ENCODE data around the gene ITGBL1. TPM values are rescaled to one million over a fixed set of nuclear protein-coding genes. Genes with fewer than 3 reads are reported as not detected.

Gene ITGBL1
- total and polyA plus RNA-seq, 2 donors (not counting 1 experiment from before 2014, with no cell fraction given) = not detected

- ChIA-PET CTCF (no interaction called here), POLR2A (no interaction called here)
- ATAC-seq (ENCODE audit: low read depth) (no peak), DNase-seq (no peak)
- H3K4me2 ChIP-seq (replicated peaks; ENCODE audit: low read depth, low read length, poor library complexity, severe bottlenecking) = no peak overlapping the region
- WGBS (ENCODE audit: insufficient coverage) = 80% methylated on average over 2 of the region's 3 CpGs
- no peaks in the 10 kb centered on the region for H3K36me3 ChIP-seq (replicated peaks in 1 of 2; ENCODE audit: control extremely low read depth in 1 of 2, control insufficient read depth in 1 of 2, extremely low read depth in 1 of 2, insufficient read depth in 2 of 2, low read length in 1 of 2)
- intact Hi-C loops (cut with micrococcal nuclease) = no loop called here
- TF ChIP-seq, protein P1, sequence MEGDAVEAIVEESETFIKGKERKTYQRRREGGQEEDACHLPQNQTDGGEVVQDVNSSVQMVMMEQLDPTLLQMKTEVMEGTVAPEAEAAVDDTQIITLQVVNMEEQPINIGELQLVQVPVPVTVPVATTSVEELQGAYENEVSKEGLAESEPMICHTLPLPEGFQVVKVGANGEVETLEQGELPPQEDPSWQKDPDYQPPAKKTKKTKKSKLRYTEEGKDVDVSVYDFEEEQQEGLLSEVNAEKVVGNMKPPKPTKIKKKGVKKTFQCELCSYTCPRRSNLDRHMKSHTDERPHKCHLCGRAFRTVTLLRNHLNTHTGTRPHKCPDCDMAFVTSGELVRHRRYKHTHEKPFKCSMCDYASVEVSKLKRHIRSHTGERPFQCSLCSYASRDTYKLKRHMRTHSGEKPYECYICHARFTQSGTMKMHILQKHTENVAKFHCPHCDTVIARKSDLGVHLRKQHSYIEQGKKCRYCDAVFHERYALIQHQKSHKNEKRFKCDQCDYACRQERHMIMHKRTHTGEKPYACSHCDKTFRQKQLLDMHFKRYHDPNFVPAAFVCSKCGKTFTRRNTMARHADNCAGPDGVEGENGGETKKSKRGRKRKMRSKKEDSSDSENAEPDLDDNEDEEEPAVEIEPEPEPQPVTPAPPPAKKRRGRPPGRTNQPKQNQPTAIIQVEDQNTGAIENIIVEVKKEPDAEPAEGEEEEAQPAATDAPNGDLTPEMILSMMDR (IDR thresholded peaks at IDR 0.05) = no peak
- TF ChIP-seq EZH2 (IDR thresholded peaks at IDR 0.05; ENCODE audit: borderline replicate concordance, insufficient read depth, low read depth, low read length, poor library complexity, severe bottlenecking) = no peak
- no peaks in the 10 kb centered on the region for H3K4me1 ChIP-seq (ENCODE audit: control insufficient read depth in 2 of 2, insufficient read depth in 2 of 2, low read length in 2 of 2)
- Mint-ChIP-seq H3K27me3 (no peaks in the 10 kb centered on the region), H3K4me1 (no peaks in the 10 kb centered on the region), H3K9me3 (ENCODE audit: insufficient read depth) (no peaks in the 10 kb centered on the region), H3K27ac (no peak overlapping the region), H3K4me3 (no peak overlapping the region)
- H4K20me1 ChIP-seq (ENCODE audit: control insufficient read depth, insufficient read depth, low read length, poor library complexity, severe bottlenecking) = no peaks in the 10 kb centered on the region
- no peak overlapping the region for H2AFZ ChIP-seq (ENCODE audit: insufficient read depth, low read depth, low read length, poor library complexity, severe bottlenecking)
- H3K79me2 ChIP-seq (ENCODE audit: control insufficient read depth, insufficient read depth, low read length) = no peaks in the 10 kb centered on the region
- H3K27me3 ChIP-seq (replicated peaks in 1 of 4; ENCODE audit: control extremely low read depth in 1 of 4, control insufficient read depth in 3 of 4, insufficient read depth in 4 of 4, low read length in 3 of 4) = no peaks in the 10 kb centered on the region
- no peak overlapping the region for H3K27ac ChIP-seq (ENCODE audit: low read length in 2 of 2)
- H3K4me3 ChIP-seq (ENCODE audit: control extremely low read depth in 1 of 5, extremely low read depth in 1 of 5, insufficient read depth in 1 of 5, low read depth in 2 of 5, low read length in 4 of 5) = no peak overlapping the region
- H3K9me3 ChIP-seq (ENCODE audit: control extremely low read depth in 1 of 3, control insufficient read depth in 2 of 3, insufficient read depth in 1 of 3, low read length in 2 of 3) = no peaks in the 10 kb centered on the region
- H3K9ac ChIP-seq (ENCODE audit: low read length) = no peak overlapping the region
These were observed 276.1 kb downstream of the ITGBL1 start for GRCh38 chr13:101728615-101729014.

DNA sequence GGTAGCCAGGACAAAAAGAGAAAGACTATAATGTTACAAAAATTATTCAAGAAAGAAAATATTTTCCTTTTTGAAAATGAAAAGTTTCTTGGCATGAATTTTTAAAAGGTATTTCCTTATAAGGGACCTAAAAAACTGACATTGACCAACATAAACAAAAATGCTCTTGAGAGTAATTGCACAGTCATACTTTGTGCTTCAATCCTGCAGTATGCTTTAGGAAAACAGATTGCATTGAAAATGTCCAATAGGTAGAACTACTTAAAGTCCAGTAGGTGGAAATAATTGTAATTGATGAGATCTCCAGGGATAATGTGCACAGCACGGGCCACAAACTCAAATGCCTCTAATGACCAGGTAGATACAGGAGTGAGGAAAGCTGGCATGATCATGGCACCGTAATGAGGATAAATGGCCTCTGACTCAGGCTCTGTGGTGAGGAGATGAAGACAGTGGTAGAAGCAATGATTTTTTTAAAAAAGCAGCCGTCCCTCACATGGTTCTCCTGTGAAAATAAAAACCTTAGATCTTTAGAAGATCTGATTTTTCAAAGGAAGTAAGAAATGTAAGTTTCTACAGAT, 278.0 kb downstream of the ITGBL1 start:
- no peak overlapping the region for H3K9ac ChIP-seq (ENCODE audit: low read length)
- H3K27ac ChIP-seq (ENCODE audit: low read length in 2 of 2) = no peak overlapping the region
- no peak overlapping the region for H3K4me3 ChIP-seq (ENCODE audit: control extremely low read depth in 1 of 5, extremely low read depth in 1 of 5, insufficient read depth in 1 of 5, low read depth in 2 of 5, low read length in 4 of 5)
- H3K4me3 Mint-ChIP-seq = no peak overlapping the region
- ChIA-PET CTCF (interaction anchor here (1.6 kb wide), 1 partner anchor 27 kb away, joined by 6 read pairs; no protein-coding TSS in a partner anchor), POLR2A (no interaction called here)
- TF ChIP-seq, protein P1 (IDR thresholded peaks at IDR 0.05) = no peak
- no peak for TF ChIP-seq EZH2 (IDR thresholded peaks at IDR 0.05; ENCODE audit: borderline replicate concordance, insufficient read depth, low read depth, low read length, poor library complexity, severe bottlenecking)
- no peak overlapping the region for H3K4me2 ChIP-seq (replicated peaks; ENCODE audit: low read depth, low read length, poor library complexity, severe bottlenecking)
- intact Hi-C loops (cut with micrococcal nuclease) = no loop called here
- DNase-seq (no peak), ATAC-seq (ENCODE audit: low read depth) (no peak)
- H2AFZ ChIP-seq (ENCODE audit: insufficient read depth, low read depth, low read length, poor library complexity, severe bottlenecking) = no peak overlapping the region
- H3K4me1 Mint-ChIP-seq = no peaks in the 10 kb centered on the region
- H3K9me3 ChIP-seq (ENCODE audit: control extremely low read depth in 1 of 3, control insufficient read depth in 2 of 3, insufficient read depth in 1 of 3, low read length in 2 of 3) = no peaks in the 10 kb centered on the region
- no peak overlapping the region for H3K27ac Mint-ChIP-seq
- no peaks in the 10 kb centered on the region for H4K20me1 ChIP-seq (ENCODE audit: control insufficient read depth, insufficient read depth, low read length, poor library complexity, severe bottlenecking)
- H3K9me3 Mint-ChIP-seq (ENCODE audit: insufficient read depth) = no peaks in the 10 kb centered on the region
- H3K27me3 Mint-ChIP-seq = no peaks in the 10 kb centered on the region
- H3K4me1 ChIP-seq (ENCODE audit: control insufficient read depth in 2 of 2, insufficient read depth in 2 of 2, low read length in 2 of 2) = no peaks in the 10 kb centered on the region
- H3K79me2 ChIP-seq (ENCODE audit: control insufficient read depth, insufficient read depth, low read length) = no peaks in the 10 kb centered on the region
- 100% methylated on average over 2 of the region's 3 CpGs for whole genome bisulfite sequencing (ENCODE audit: insufficient coverage)
- H3K36me3 ChIP-seq (replicated peaks in 1 of 2; ENCODE audit: control extremely low read depth in 1 of 2, control insufficient read depth in 1 of 2, extremely low read depth in 1 of 2, insufficient read depth in 2 of 2, low read length in 1 of 2) = no peaks in the 10 kb centered on the region
- H3K27me3 ChIP-seq (replicated peaks in 1 of 4; ENCODE audit: control extremely low read depth in 1 of 4, control insufficient read depth in 3 of 4, insufficient read depth in 4 of 4, low read length in 3 of 4) = no peaks in the 10 kb centered on the region

Measured in B cell (primary cell).